ENCODE data around the gene SNAPC3.

Gene SNAPC3

GRCh38 chr9:15498246-15498995 is 75.7 kb downstream of the SNAPC3 start:
- no peak for DNase-seq

DNA sequence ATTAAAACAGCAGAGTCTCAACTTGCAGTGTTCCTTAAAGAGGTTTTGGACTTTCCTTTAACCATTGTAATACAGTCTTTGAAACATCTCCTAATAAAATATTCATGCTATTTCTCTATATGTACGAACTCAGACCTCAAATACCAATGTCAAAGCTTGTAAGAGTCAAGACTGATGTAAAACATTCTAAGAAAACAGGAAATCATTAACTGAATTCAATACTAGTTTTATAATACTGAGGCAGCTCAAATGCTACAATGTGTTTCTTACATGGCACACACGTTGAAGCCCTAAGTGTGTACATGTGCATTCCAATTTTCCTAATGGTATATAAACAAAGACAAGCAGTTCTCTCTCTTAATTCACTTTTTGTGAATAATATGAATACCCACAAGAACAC is 76.5 kb downstream of the SNAPC3 start:
- DNase-seq = no peak

GRCh38 chr9:15501179-15501578 is 78.5 kb downstream of the SNAPC3 start:
- no peak for DNase-seq

- no peak for DNase-seq
These were observed 79.1 kb downstream of the SNAPC3 start for GRCh38 chr9:15501803-15502202.

DNA sequence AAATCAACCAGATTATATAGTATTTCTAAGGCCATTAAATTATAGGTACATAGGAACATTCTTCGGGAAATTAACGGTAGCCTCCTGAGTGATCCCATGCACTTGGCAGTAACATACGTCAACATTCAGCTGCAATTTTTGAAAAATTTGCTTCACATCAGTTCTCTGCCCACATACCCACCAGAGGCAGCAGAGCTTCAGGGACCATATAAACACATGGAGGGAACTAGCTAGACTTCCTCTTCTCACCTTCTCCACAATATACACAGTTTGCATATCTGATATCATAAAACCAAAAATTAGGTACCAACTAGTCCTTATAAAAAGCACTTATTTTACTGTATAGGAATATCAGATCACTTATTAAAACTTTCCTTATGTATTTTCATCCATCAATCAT is 83.2 kb downstream of the SNAPC3 start:
- DNase-seq = no peak

GRCh38 chr9:15509931-15510788 is 87.5 kb downstream of the SNAPC3 start:
- DNase-seq = peak; percentile 80

DNA sequence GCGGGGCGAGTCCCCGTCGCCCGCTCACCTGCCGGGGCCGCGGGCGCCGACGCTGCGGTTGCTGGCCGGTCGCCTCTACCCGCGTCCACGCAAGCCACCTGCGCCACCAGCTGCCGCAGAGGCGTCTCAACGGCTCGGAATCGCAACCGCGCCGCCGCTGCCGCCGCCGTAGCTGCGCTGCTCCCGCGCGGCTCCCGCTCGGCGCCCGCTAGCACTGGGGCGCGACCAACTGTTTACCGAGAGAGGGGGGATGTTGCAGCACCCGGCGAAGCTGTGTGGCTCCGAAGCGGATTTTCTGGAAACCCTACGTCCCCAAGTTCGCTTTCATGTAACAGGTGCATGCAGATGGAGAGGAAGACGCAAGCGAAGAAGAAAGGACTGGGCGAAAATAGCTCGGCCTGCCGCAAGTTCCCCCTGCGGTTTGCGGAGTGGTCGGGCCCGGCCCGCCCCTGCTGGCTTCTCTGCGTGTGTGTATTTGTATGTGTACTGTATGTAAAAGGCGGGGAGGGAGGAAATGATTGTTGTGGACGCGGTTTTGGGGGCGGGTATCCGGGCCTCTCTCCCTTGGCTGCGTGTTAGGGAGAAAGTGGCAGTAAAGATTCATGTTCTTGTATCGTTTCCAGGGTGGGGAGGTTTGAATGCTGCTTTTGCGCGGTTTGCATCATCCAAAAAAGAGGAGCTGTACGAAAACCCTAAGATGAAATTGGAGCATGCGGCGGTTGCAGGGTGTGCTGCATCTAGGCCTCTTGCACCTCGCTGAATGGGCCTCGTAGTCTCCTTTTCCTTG is 88.3 kb downstream of the SNAPC3 start, which contains the start of gene PSIP1:
PSIP1 (minus strand) TSS at position 182 of the 787 bp plus-strand sequence. CDS start 782 bp downstream, outside the sequence.
- peak; percentile 98 for DNase-seq

Measured in NCI-H526 treated with DMSO at 0.1 percent for 48 hours (cell line).